ENCODE results near the gene FETUB. TPM values are rescaled to one million over a fixed set of nuclear protein-coding genes. Genes with fewer than 3 reads are reported as not detected.

The FETUB gene
- total RNA-seq, 1 experiment from 2014 or later: not detected

GRCh38 chr3:186599142-186599784, 40.9 kb upstream of the FETUB start:
- ATAC-seq (no peak), DNase-seq (ENCODE audit: low read depth, low spot score) (no peak)
- Histone ChIP-seq H3K9me3 (ENCODE audit: control insufficient read depth in 1 of 2, insufficient read depth in 1 of 2, low read depth in 1 of 2, low read length in 2 of 2) (no peaks in the 10 kb centered on the region), H3K27me3 (ENCODE audit: insufficient read depth, low read length) (no peaks in the 10 kb centered on the region), H3K36me3 (ENCODE audit: control insufficient read depth in 1 of 2, insufficient read depth in 2 of 2, low read length in 2 of 2) (no peaks in the 10 kb centered on the region), H3K9ac (ENCODE audit: low read length) (no peak overlapping the region), H4K20me1 (ENCODE audit: insufficient read depth) (no peaks in the 10 kb centered on the region), H3K4me2 (ENCODE audit: low read length) (no peak overlapping the region), H3K79me2 (ENCODE audit: insufficient read depth, low read length) (no peaks in the 10 kb centered on the region), H3K4me3 (replicated peaks in 1 of 2; ENCODE audit: low read depth in 1 of 2, low read length in 2 of 2) (no peak overlapping the region), H3K27ac (ENCODE audit: low read depth, low read length) (no peak overlapping the region), H3K4me1 (ENCODE audit: control insufficient read depth in 1 of 2, insufficient read depth in 2 of 2, low read length in 2 of 2) (no peaks in the 10 kb centered on the region), H2AFZ (ENCODE audit: low read depth, low read length, poor library complexity, severe bottlenecking) (no peak overlapping the region), H3K9me2 (ENCODE audit: insufficient read depth) (no peaks in the 10 kb centered on the region)
- TF ChIP-seq CBX3 (IDR thresholded peaks at IDR 0.05; ENCODE audit: low read depth) (no peak), POLR2AphosphoS5 (IDR thresholded peaks at IDR 0.05; ENCODE audit: low read depth, low read length) (no peak), ATF3 (IDR thresholded peaks at IDR 0.05) (no peak), ZBTB33 (IDR thresholded peaks at IDR 0.05; ENCODE audit: extremely low read depth, insufficient replicate concordance, low read length) (no peak), POLR2A (IDR thresholded peaks at IDR 0.05; ENCODE audit: borderline replicate concordance, extremely low read depth, insufficient read depth, insufficient read length) (no peak), RAD21 (IDR thresholded peaks at IDR 0.05; ENCODE audit: low read depth) (no peak), ZNF274 (IDR thresholded peaks at IDR 0.05; ENCODE audit: low read depth, low read length) (no peak), MAX (IDR thresholded peaks at IDR 0.05) (no peak), ZFX (IDR thresholded peaks at IDR 0.05) (no peak), EZH2 (IDR thresholded peaks at IDR 0.05) (no peak), JUND (IDR thresholded peaks at IDR 0.05) (no peak), TCF7L2 (IDR thresholded peaks at IDR 0.05; ENCODE audit: borderline replicate concordance, extremely low read depth, insufficient read depth, insufficient read length) (no peak), SP1 (IDR thresholded peaks at IDR 0.05; ENCODE audit: low read depth) (no peak), ELF1 (IDR thresholded peaks at IDR 0.05; ENCODE audit: borderline replicate concordance, low read depth) (no peak), EZH2phosphoT487 (IDR thresholded peaks at IDR 0.05; ENCODE audit: borderline replicate concordance) (no peak), FOSL1 (IDR thresholded peaks at IDR 0.05; ENCODE audit: low read depth) (no peak), REST (IDR thresholded peaks at IDR 0.05; ENCODE audit: low read depth) (no peak), EGR1 (IDR thresholded peaks at IDR 0.05; ENCODE audit: low read depth) (no peak), YY1 (IDR thresholded peaks at IDR 0.05; ENCODE audit: extremely low read depth, insufficient replicate concordance, low read depth, low read length) (no peak), SIN3A (IDR thresholded peaks at IDR 0.05; ENCODE audit: low read depth) (no peak)
- BruUV-seq (replicated peaks): no TSS peak
- CTCF ChIA-PET: interaction anchor here (1.8 to 2.8 kb wide), 2 partner anchors 10 to 15 kb away, joined by 10 to 14 read pairs; no protein-coding TSS in a partner anchor
- RAD21 ChIA-PET (ENCODE audit: low non-redundant PET in 1 of 2, low total read pairs in 2 of 2, uncharacterized antibody in 2 of 2, unreplicated experiment in 2 of 2): no interaction called here
- POLR2A ChIA-PET: no interaction called here
- intact Hi-C loops (cut with micrococcal nuclease): no loop called here

Measured in HCT116 (cell line).